ENCODE data around the gene DYRK1A.

DYRK1A gene

GRCh38 chr21:37341254-37341960, 25.2 kb upstream of the DYRK1A start:
- no peak for DNase-seq (ENCODE audit: extremely low read depth, insufficient read length)
- no peaks in the 10 kb centered on the region for H3K27me3 ChIP-seq (replicated peaks; ENCODE audit: control insufficient read depth, insufficient read depth, low read length)
- H3K4me3 ChIP-seq (replicated peaks; ENCODE audit: low read depth, low read length), result no peak overlapping the region
- TF ChIP-seq CTCF (IDR thresholded peaks at IDR 0.05; ENCODE audit: insufficient read depth, low read length, poor library complexity, severe bottlenecking), result no peak
- H3K36me3 ChIP-seq (ENCODE audit: control insufficient read depth, insufficient read depth, low read length), result no peaks in the 10 kb centered on the region

GRCh38 chr21:37342046-37342632, 24.4 kb upstream of the DYRK1A start:
- no peak for DNase-seq (ENCODE audit: extremely low read depth, insufficient read length)

GRCh38 chr21:37346841-37347430, 19.6 kb upstream of the DYRK1A start:
- no peak for DNase-seq (ENCODE audit: extremely low read depth, insufficient read length)
- no peaks in the 10 kb centered on the region for H3K36me3 ChIP-seq (ENCODE audit: control insufficient read depth, insufficient read depth, low read length)
- H3K27me3 ChIP-seq (replicated peaks; ENCODE audit: control insufficient read depth, insufficient read depth, low read length), result no peaks in the 10 kb centered on the region
- no peak for TF ChIP-seq CTCF (IDR thresholded peaks at IDR 0.05; ENCODE audit: insufficient read depth, low read length, poor library complexity, severe bottlenecking)
- H3K4me3 ChIP-seq (replicated peaks; ENCODE audit: low read depth, low read length), result no peak overlapping the region

More at GRCh38 chr21:37342046-37342632, 24.4 kb upstream of the DYRK1A start:
- Histone ChIP-seq H3K4me3 (replicated peaks; ENCODE audit: low read depth, low read length) (no peak overlapping the region), H3K27me3 (replicated peaks; ENCODE audit: control insufficient read depth, insufficient read depth, low read length) (no peaks in the 10 kb centered on the region), H3K36me3 (ENCODE audit: control insufficient read depth, insufficient read depth, low read length) (no peaks in the 10 kb centered on the region)
- TF ChIP-seq CTCF (IDR thresholded peaks at IDR 0.05; ENCODE audit: insufficient read depth, low read length, poor library complexity, severe bottlenecking), result no peak

- Histone ChIP-seq H3K4me3 (replicated peaks; ENCODE audit: low read depth, low read length) (no peak overlapping the region), H3K36me3 (ENCODE audit: control insufficient read depth, insufficient read depth, low read length) (no peaks in the 10 kb centered on the region), H3K27me3 (replicated peaks; ENCODE audit: control insufficient read depth, insufficient read depth, low read length) (no peaks in the 10 kb centered on the region)
- no peak for TF ChIP-seq CTCF (IDR thresholded peaks at IDR 0.05; ENCODE audit: insufficient read depth, low read length, poor library complexity, severe bottlenecking)
- DNase-seq (ENCODE audit: extremely low read depth, insufficient read length), result no peak
Measured at GRCh38 chr21:37348664-37349063, 17.9 kb upstream of the DYRK1A start.

GRCh38 chr21:37350472-37350871, 16.1 kb upstream of the DYRK1A start:
- TF ChIP-seq CTCF (IDR thresholded peaks at IDR 0.05; ENCODE audit: insufficient read depth, low read length, poor library complexity, severe bottlenecking), result no peak
- Histone ChIP-seq H3K4me3 (replicated peaks; ENCODE audit: low read depth, low read length) (no peak overlapping the region), H3K27me3 (replicated peaks; ENCODE audit: control insufficient read depth, insufficient read depth, low read length) (no peaks in the 10 kb centered on the region), H3K36me3 (ENCODE audit: control insufficient read depth, insufficient read depth, low read length) (no peaks in the 10 kb centered on the region)
- DNase-seq (ENCODE audit: extremely low read depth, insufficient read length), result no peak

All from GM06990 (cell line).